Measurements from ENCODE around the gene FBXO46. TPM values are rescaled to one million over a fixed set of nuclear protein-coding genes. Genes with fewer than 3 reads are reported as not detected.

The FBXO46 gene
- total RNA-seq, 2 donors from 2014 or later: 38.4 to 46.5 TPM

Other genes starting within 250 kb of the FBXO46 start
- gene RTN2, start 233.8 kb downstream of the FBXO46 start, total RNA-seq: 1 to 10 TPM; 4.1 to 4.9 TPM
- 1 to 10 TPM; 6.7 to 6.8 TPM for gene PPM1N, start 232.5 kb downstream of the FBXO46 start, total RNA-seq
- gene VASP, start 223.4 kb downstream of the FBXO46 start, total RNA-seq: 100 to 1,000 TPM; 120 to 133 TPM
- gene OPA3, start 146.1 kb downstream of the FBXO46 start, total RNA-seq: 10 to 100 TPM; 10.3 to 12.6 TPM
- under 1 TPM in 1 of 2 donors, not detected in 1; 0.07 TPM for gene GPR4, start 128.7 kb downstream of the FBXO46 start, total RNA-seq
- 100 to 1,000 TPM; 149 to 190 TPM for gene EML2, start 91.5 kb downstream of the FBXO46 start, total RNA-seq
- gene GIPR, start 62.7 kb downstream of the FBXO46 start, total RNA-seq: 10 to 100 TPM in 1 of 2 donors, 1 to 10 TPM in 1; 5.9 to 11.0 TPM
- 100 to 1,000 TPM; 449 to 481 TPM for gene SNRPD2, start 38.9 kb downstream of the FBXO46 start, total RNA-seq
- gene QPCTL, start 38.2 kb downstream of the FBXO46 start, total RNA-seq: 10 to 100 TPM; 20.8 to 29.8 TPM
- gene MEIOSIN, start 2.5 kb upstream of the FBXO46 start, total RNA-seq: under 1 TPM; 0.09 to 0.19 TPM
- 1 to 10 TPM; 3.7 to 5.2 TPM for gene SIX5, start 38.4 kb upstream of the FBXO46 start, total RNA-seq
- gene DMPK, start 51.6 kb upstream of the FBXO46 start, total RNA-seq: 10 to 100 TPM; 31.7 to 42.4 TPM
- 10 to 100 TPM; 36.7 to 54.1 TPM for gene DMWD, start 61.9 kb upstream of the FBXO46 start, total RNA-seq
- gene RSPH6A, start 84.4 kb upstream of the FBXO46 start, total RNA-seq: under 1 TPM; 0.43 to 0.60 TPM
- 100 to 1,000 TPM in 1 of 2 donors, 10 to 100 TPM in 1; 95.5 to 112 TPM for gene SYMPK, start 132.3 kb upstream of the FBXO46 start, total RNA-seq
- gene FOXA3, start 133.4 kb upstream of the FBXO46 start, total RNA-seq: 1 to 10 TPM in 1 of 2 donors, under 1 TPM in 1; 0.88 to 1.6 TPM
- gene IRF2BP1, start 155.2 kb upstream of the FBXO46 start, total RNA-seq: 10 to 100 TPM; 16.3 to 19.9 TPM
- 10 to 100 TPM in 1 of 2 donors, 1 to 10 TPM in 1; 9.2 to 10.9 TPM for gene MYPOP, start 171.7 kb upstream of the FBXO46 start, total RNA-seq
- not detected for gene NANOS2, start 183.9 kb upstream of the FBXO46 start, total RNA-seq
- gene NOVA2, start 243.0 kb upstream of the FBXO46 start, total RNA-seq: under 1 TPM; 0.38 to 0.58 TPM